Astrocyte (in vitro differentiated cells and primary cell): ENCODE measurements around the gene RAB39A. TPM values are rescaled to one million over a fixed set of nuclear protein-coding genes. Genes with fewer than 3 reads are reported as not detected.
A peak's percentile ranks its signal among the peaks of the same experiment; 100 is the strongest.
"Not testable (repeated sequence)": the region's sequence is repeated elsewhere in the genome, so short reads cannot be mapped to it uniquely, and the experiment has no call there.

Source experiments
- DNase-seq: peaks from one replicate; pipeline ENCODE4 v3.0.0-alpha.2; 2010; ENCODE audit warnings: low read depth
- FAIRE-seq: peaks from 2 replicates; lab custom pipeline; 2011; peaks lifted over from hg19 to GRCh38; lab: Jason Lieb, UNC
- H2AFZ ChIP-seq: 2 replicates; pipeline ENCODE4 v1.6.0; 2012; ENCODE audit warnings: low read depth, low read length, inconsistent platforms
- H3K27ac ChIP-seq: 2 replicates; pipeline ENCODE4 v1.5.1; 2011; ENCODE audit warnings: low read depth, low read length, inconsistent platforms
- H3K27me3 ChIP-seq: 2 replicates; pipeline ENCODE4 v1.6.0; 2011; ENCODE audit warnings: low read length, inconsistent platforms; ENCODE audit not compliant: insufficient read depth
- H3K36me3 ChIP-seq: 2 replicates; pipeline ENCODE4 v1.5.1; 2011; ENCODE audit warnings: low read length, inconsistent platforms; ENCODE audit not compliant: insufficient read depth
- H3K4me1 ChIP-seq: 2 replicates; pipeline ENCODE4 v1.5.1; 2011; ENCODE audit warnings: low read length, inconsistent platforms; ENCODE audit not compliant: insufficient read depth
- H3K4me2 ChIP-seq: 2 replicates; pipeline ENCODE4 v1.6.0; 2012; ENCODE audit warnings: low read length, inconsistent platforms
- H3K4me3 ChIP-seq: 2 replicates; pipeline ENCODE4 v1.5.1; 2011; ENCODE audit warnings: low read depth, mild to moderate bottlenecking, low read length, inconsistent platforms; ENCODE audit not compliant: insufficient read depth
- H3K79me2 ChIP-seq: 2 replicates; pipeline ENCODE4 v1.6.0; 2012; ENCODE audit warnings: mild to moderate bottlenecking, low read length, inconsistent platforms; ENCODE audit not compliant: insufficient read depth
- H3K9ac ChIP-seq: 2 replicates; pipeline ENCODE4 v1.6.0; 2012; ENCODE audit warnings: mild to moderate bottlenecking, low read length, inconsistent platforms
- H3K9me3 ChIP-seq: 2 replicates; pipeline ENCODE4 v1.5.1; 2012; ENCODE audit warnings: low read depth, mild to moderate bottlenecking, low read length, inconsistent platforms; ENCODE audit not compliant: insufficient read depth
- H4K20me1 ChIP-seq: 2 replicates; pipeline ENCODE4 v1.6.0; 2012; ENCODE audit warnings: low read length, inconsistent platforms; ENCODE audit not compliant: insufficient read depth
- H3K27ac Mint-ChIP-seq: one replicate; pipeline ENCODE4 v1.8.0; 2021; ENCODE audit warnings: mild to moderate bottlenecking, mixed read lengths; ENCODE audit not compliant: unreplicated experiment
- H3K27me3 Mint-ChIP-seq: one replicate; pipeline ENCODE4 v1.8.0; 2021; ENCODE audit warnings: low read depth, mixed read lengths; ENCODE audit not compliant: unreplicated experiment
- H3K36me3 Mint-ChIP-seq: one replicate; pipeline ENCODE4 v1.8.0; 2021; ENCODE audit warnings: low read depth, mixed read lengths; ENCODE audit not compliant: unreplicated experiment
- H3K4me1 Mint-ChIP-seq: one replicate; pipeline ENCODE4 v1.8.0; 2021; ENCODE audit warnings: low read depth, mixed read lengths; ENCODE audit not compliant: unreplicated experiment
- H3K4me3 Mint-ChIP-seq: one replicate; pipeline ENCODE4 v1.8.0; 2021; ENCODE audit warnings: mild to moderate bottlenecking, moderate library complexity, mixed read lengths; ENCODE audit not compliant: unreplicated experiment
- H3K9me3 Mint-ChIP-seq: one replicate; pipeline ENCODE4 v1.8.0; 2021; ENCODE audit warnings: mild to moderate bottlenecking, mixed read lengths; ENCODE audit not compliant: unreplicated experiment
- EZH2 ChIP-seq: IDR thresholded peaks from 2 replicates; pipeline ENCODE4 v1.6.1; 2012; ENCODE audit warnings: mild to moderate bottlenecking, low read length, inconsistent platforms; ENCODE audit not compliant: insufficient read depth
- total RNA-seq: library from RNA; stranded (reverse); gene quantifications from 2 replicates; pipeline ENCODE4 v1.2.1, GENCODE V29; 2021
- TF ChIP-seq, protein P1 (sequence below): IDR thresholded peaks from 2 replicates; pipeline ENCODE4 v1.5.1; 2011; ENCODE audit warnings: low read depth, mild to moderate bottlenecking, inconsistent platforms, low read length, moderate library complexity; ENCODE audit not compliant: insufficient read depth

Gene RAB39A
- total RNA-seq, 1 donor from 2014 or later: 1.5 TPM

DNA sequence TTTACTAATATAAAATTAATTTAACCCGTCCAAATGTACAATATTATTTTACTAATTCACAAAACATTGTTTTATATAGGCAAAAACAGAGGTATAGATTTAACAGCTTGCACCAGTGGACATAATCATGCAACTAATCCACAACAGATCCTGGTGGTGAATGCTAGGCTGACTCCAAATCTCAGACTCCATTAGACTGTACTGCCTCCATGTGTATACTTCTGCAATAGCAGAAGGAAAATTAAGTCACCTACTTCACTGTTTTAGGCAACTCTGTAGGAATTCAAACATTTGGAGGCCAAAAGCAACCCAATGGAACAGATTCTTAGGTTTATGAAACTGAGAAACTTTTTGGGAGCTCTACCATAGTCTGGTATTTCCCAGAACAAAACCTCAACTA is 30.0 kb upstream of the RAB39A start:
- no peaks in the 10 kb centered on the region for H3K36me3 Mint-ChIP-seq

DNA sequence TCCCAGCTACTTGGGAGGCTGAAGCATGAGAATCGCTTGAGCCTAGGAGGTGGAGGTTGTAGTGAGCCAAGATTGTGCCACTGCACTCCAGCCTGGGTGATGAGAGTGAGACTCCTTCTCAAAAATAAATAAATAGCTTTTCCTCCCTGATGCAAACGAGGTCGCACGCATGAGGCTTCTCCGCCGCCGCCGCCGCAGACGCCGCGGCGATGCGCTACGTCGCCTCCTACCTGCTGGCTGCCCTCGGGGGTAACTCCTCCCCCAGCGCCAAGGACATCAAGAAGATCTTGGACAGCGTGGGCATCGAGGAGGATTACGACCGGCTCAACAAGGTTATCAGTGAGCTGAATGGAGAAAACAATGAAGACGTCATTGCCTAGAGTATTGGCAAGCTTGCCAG is 20.0 kb upstream of the RAB39A start:
- no peak overlapping the region for H3K9ac ChIP-seq
- FAIRE-seq: no peak
- no peaks in the 10 kb centered on the region for H3K27me3 ChIP-seq
- peaks cover 4% of the 10 kb centered on the region for H3K4me1 Mint-ChIP-seq
- H3K4me3 Mint-ChIP-seq: no peak overlapping the region
- no peaks in the 10 kb centered on the region for H3K9me3 ChIP-seq
- H3K4me2 ChIP-seq: no peak overlapping the region
- H3K36me3 Mint-ChIP-seq: no peaks in the 10 kb centered on the region
- TF ChIP-seq, protein P1, sequence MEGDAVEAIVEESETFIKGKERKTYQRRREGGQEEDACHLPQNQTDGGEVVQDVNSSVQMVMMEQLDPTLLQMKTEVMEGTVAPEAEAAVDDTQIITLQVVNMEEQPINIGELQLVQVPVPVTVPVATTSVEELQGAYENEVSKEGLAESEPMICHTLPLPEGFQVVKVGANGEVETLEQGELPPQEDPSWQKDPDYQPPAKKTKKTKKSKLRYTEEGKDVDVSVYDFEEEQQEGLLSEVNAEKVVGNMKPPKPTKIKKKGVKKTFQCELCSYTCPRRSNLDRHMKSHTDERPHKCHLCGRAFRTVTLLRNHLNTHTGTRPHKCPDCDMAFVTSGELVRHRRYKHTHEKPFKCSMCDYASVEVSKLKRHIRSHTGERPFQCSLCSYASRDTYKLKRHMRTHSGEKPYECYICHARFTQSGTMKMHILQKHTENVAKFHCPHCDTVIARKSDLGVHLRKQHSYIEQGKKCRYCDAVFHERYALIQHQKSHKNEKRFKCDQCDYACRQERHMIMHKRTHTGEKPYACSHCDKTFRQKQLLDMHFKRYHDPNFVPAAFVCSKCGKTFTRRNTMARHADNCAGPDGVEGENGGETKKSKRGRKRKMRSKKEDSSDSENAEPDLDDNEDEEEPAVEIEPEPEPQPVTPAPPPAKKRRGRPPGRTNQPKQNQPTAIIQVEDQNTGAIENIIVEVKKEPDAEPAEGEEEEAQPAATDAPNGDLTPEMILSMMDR: no peak
- TF ChIP-seq EZH2: no peak
- H2AFZ ChIP-seq: no peak overlapping the region
- H4K20me1 ChIP-seq: no peaks in the 10 kb centered on the region
- no peaks in the 10 kb centered on the region for H3K4me1 ChIP-seq
- no peak for DNase-seq
- no peaks in the 10 kb centered on the region for H3K27me3 Mint-ChIP-seq
- peaks cover 2% of the 10 kb centered on the region for H3K9me3 Mint-ChIP-seq
- no peaks in the 10 kb centered on the region for H3K36me3 ChIP-seq
- no peak overlapping the region for H3K27ac Mint-ChIP-seq
- no peak overlapping the region for H3K4me3 ChIP-seq
- H3K27ac ChIP-seq: no peak overlapping the region
- H3K79me2 ChIP-seq: no peaks in the 10 kb centered on the region

More for the DNA sequence above, 30.0 kb upstream of the RAB39A start:
- Histone ChIP-seq H3K4me2 (no peak overlapping the region), H3K27ac (no peak overlapping the region), H3K36me3 (no peaks in the 10 kb centered on the region), H3K9me3 (no peaks in the 10 kb centered on the region), H3K4me3 (no peak overlapping the region), H3K27me3 (peaks cover 3% of the 10 kb centered on the region), H3K79me2 (no peaks in the 10 kb centered on the region), H2AFZ (no peak overlapping the region), H3K9ac (no peak overlapping the region), H3K4me1 (no peaks in the 10 kb centered on the region), H4K20me1 (no peaks in the 10 kb centered on the region)
- Mint-ChIP-seq H3K27me3 (no peaks in the 10 kb centered on the region), H3K4me1 (peaks cover 1% of the 10 kb centered on the region), H3K4me3 (no peak overlapping the region), H3K9me3 (no peaks in the 10 kb centered on the region), H3K27ac (no peak overlapping the region)
- TF ChIP-seq EZH2: no peak
- TF ChIP-seq, protein P1: peak; percentile 71
- DNase-seq (peak; percentile 26), FAIRE-seq (peak; percentile 76)

GRCh38 chr11:107912415-107912814 is 15.8 kb upstream of the RAB39A start:
- not testable (repeated sequence) for H3K27me3 Mint-ChIP-seq, H3K4me3 Mint-ChIP-seq, DNase-seq, H3K27ac Mint-ChIP-seq, FAIRE-seq, H3K4me1 Mint-ChIP-seq, H3K9me3 Mint-ChIP-seq, H3K36me3 ChIP-seq, H3K27ac ChIP-seq, H2AFZ ChIP-seq, H3K36me3 Mint-ChIP-seq, H3K27me3 ChIP-seq, H3K9me3 ChIP-seq, H3K4me1 ChIP-seq, H3K79me2 ChIP-seq, H3K4me2 ChIP-seq, H3K4me3 ChIP-seq, H3K9ac ChIP-seq, H4K20me1 ChIP-seq
